ENCODE data around the gene PCDHA12. TPM values are rescaled to one million over a fixed set of nuclear protein-coding genes. Genes with fewer than 3 reads are reported as not detected.
"Not testable (repeated sequence)": the region's sequence is repeated elsewhere in the genome, so short reads cannot be mapped to it uniquely, and the experiment has no call there.

PCDHA12 gene
- total RNA-seq, result not detected
- long read RNA-seq, result 0 reads

- ATAC-seq (no peak), DNase-seq (ENCODE audit: missing footprints) (no peak)
- intact Hi-C loops (cut with DNase I), result no loop called here
Observed at GRCh38 chr5:140875085-140876065, at the start of gene PCDHA12. TSS of gene PCDHA12 (plus strand) at chr5:140875308. CDS start at chr5:140875473, 165 bp downstream.

GRCh38 chr5:140827704-140828361, 47.3 kb upstream of the PCDHA12 start, which contains the start of gene PCDHA6:
TSS of gene PCDHA6 (plus strand) at chr5:140827960. CDS start at chr5:140828092, 132 bp downstream.
- intact Hi-C loops (cut with DNase I), result no loop called here
- DNase-seq (ENCODE audit: missing footprints) (no peak), ATAC-seq (no peak)

- DNase-seq (ENCODE audit: missing footprints), result no peak
- no peak for ATAC-seq
- intact Hi-C loops (cut with DNase I), result no loop called here
Observed at GRCh38 chr5:140828362-140828737, 46.8 kb upstream of the PCDHA12 start.

- peak; percentile 62 for DNase-seq (ENCODE audit: missing footprints)
- intact Hi-C loops (cut with DNase I), result loop anchor here (10.0 kb wide), 1 partner anchor 215 kb away; no protein-coding TSS in a partner anchor
- ATAC-seq, result not testable (repeated sequence)
Observed at GRCh38 chr5:140829511-140830501, 45.3 kb upstream of the PCDHA12 start.

- ATAC-seq (no peak), DNase-seq (ENCODE audit: missing footprints) (no peak)
- intact Hi-C loops (cut with DNase I), result loop anchor here (10.0 kb wide), 1 partner anchor 211 kb away; no protein-coding TSS in a partner anchor
Observed at GRCh38 chr5:140833993-140834392, 41.1 kb upstream of the PCDHA12 start, which contains the start of gene PCDHA7. TSS of gene PCDHA7 (plus strand) at chr5:140834269. CDS start at chr5:140834384, 115 bp downstream.

- intact Hi-C loops (cut with DNase I), result loop anchor here (10.0 kb wide), 1 partner anchor 210 kb away; no protein-coding TSS in a partner anchor
Observed at GRCh38 chr5:140834439-140835008, 40.6 kb upstream of the PCDHA12 start.

GRCh38 chr5:140835622-140836510, 39.2 kb upstream of the PCDHA12 start:
- ATAC-seq, result no peak
- DNase-seq (ENCODE audit: missing footprints), result peak; percentile 59
- intact Hi-C loops (cut with DNase I), result loop anchor here (10.0 kb wide), 1 partner anchor 209 kb away; no protein-coding TSS in a partner anchor

More at GRCh38 chr5:140834439-140835008, 40.6 kb upstream of the PCDHA12 start:
- not testable (repeated sequence) for DNase-seq (ENCODE audit: missing footprints); ATAC-seq

- DNase-seq (ENCODE audit: missing footprints) (no peak), ATAC-seq (no peak)
- intact Hi-C loops (cut with DNase I), result no loop called here
Observed at GRCh38 chr5:140840978-140841962, 33.8 kb upstream of the PCDHA12 start, which contains the start of gene PCDHA8. TSS of gene PCDHA8 (plus strand) at chr5:140841187. CDS start at chr5:140841322, 135 bp downstream.

- ATAC-seq (no peak), DNase-seq (ENCODE audit: missing footprints) (no peak)
- intact Hi-C loops (cut with DNase I), result no loop called here
Observed at GRCh38 chr5:140842798-140843733, 32.0 kb upstream of the PCDHA12 start.

- ATAC-seq; DNase-seq (ENCODE audit: missing footprints); intact Hi-C loops (cut with DNase I): not testable (repeated sequence)
Observed at GRCh38 chr5:140848139-140849102, 26.7 kb upstream of the PCDHA12 start, which contains the start of gene PCDHA9. TSS of gene PCDHA9 (plus strand) at chr5:140848382. CDS start at chr5:140848496, 114 bp downstream.

- ATAC-seq; intact Hi-C loops (cut with DNase I); DNase-seq (ENCODE audit: missing footprints): not testable (repeated sequence)
Observed at GRCh38 chr5:140849831-140850634, 25.1 kb upstream of the PCDHA12 start.

All from Right ventricle myocardium inferior (tissue), 1 donor.